Measurements from ENCODE around the gene CBFA2T3. TPM values are rescaled to one million over a fixed set of nuclear protein-coding genes. Genes with fewer than 3 reads are reported as not detected.

The CBFA2T3 gene
- total RNA-seq, 1 experiment from 2014 or later = 2.9 TPM

DNA sequence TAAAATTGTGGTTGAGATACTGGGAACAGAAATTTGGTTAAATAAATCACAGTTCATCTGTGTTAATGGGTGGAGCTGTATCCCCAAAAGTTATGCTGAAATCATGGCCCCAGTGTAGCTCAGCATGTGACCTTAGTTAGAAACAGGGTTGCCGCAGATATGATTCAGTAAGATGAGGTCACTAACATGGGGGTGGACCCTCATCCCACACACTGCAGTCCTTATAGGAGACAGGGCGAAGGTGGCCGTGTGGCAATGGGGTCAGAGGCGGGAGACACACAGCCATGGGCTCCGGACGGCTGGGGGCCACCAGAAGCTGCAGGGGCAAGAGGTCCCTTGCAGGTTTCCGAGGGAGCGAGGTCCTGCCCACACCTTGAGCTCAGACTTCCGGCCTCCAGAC lies 130.9 kb downstream of the CBFA2T3 start:
- Histone ChIP-seq H2BK12ac (ENCODE audit: insufficient read length, low read depth, low read length) (no peak overlapping the region), H4K8ac (replicated peaks; ENCODE audit: insufficient read length, low read depth, low read length) (no peak overlapping the region), H3K27ac (ENCODE audit: insufficient read length, low read depth, low read length) (no peak overlapping the region), H3K9ac (ENCODE audit: extremely low read depth, insufficient read length, low read length) (no peak overlapping the region), H2BK120ac (ENCODE audit: low read depth, low read length, poor library complexity, severe bottlenecking) (no peak overlapping the region), H3K23ac (ENCODE audit: insufficient read length, low read depth, low read length) (no peak overlapping the region), H3K56ac (ENCODE audit: insufficient read length, low read depth, low read length) (no peak overlapping the region), H3K14ac (ENCODE audit: insufficient read depth, low read length) (no peak overlapping the region), H3K23me2 (ENCODE audit: insufficient read length, low read depth, low read length, poor library complexity, severe bottlenecking) (no peaks in the 10 kb centered on the region), H3K4me1 (ENCODE audit: insufficient read depth, low read length) (no peaks in the 10 kb centered on the region), H2BK20ac (ENCODE audit: low read depth, low read length, poor library complexity, severe bottlenecking) (no peak overlapping the region), H4K20me1 (ENCODE audit: control insufficient read depth, insufficient read depth, insufficient read length) (no peaks in the 10 kb centered on the region), H3K9me3 (ENCODE audit: control insufficient read depth, low read depth, low read length) (no peaks in the 10 kb centered on the region), H4K5ac (ENCODE audit: insufficient read length, low read depth, low read length) (no peak overlapping the region), H3K4ac (ENCODE audit: low read depth, low read length) (no peak overlapping the region), H2BK5ac (ENCODE audit: insufficient read length, low read length) (no peak overlapping the region), H2AK5ac (ENCODE audit: insufficient read length, low read length) (no peak overlapping the region), H3K18ac (ENCODE audit: insufficient read length, low read depth, low read length) (no peak overlapping the region), H3K79me2 (ENCODE audit: insufficient read depth, low read length) (no peaks in the 10 kb centered on the region), H3T11ph (ENCODE audit: low read length) (no peak overlapping the region), H3K4me2 (ENCODE audit: insufficient read depth, insufficient read length, low read length) (no peak overlapping the region), H2BK15ac (ENCODE audit: low read depth, low read length) (no peak overlapping the region), H2AFZ (ENCODE audit: low read length) (no peak overlapping the region), H3K27me3 (ENCODE audit: insufficient read depth, low read length) (no peaks in the 10 kb centered on the region), H3K79me1 (ENCODE audit: insufficient read depth, low read depth, low read length, poor library complexity, severe bottlenecking) (no peaks in the 10 kb centered on the region), H4K91ac (ENCODE audit: insufficient read length, low read depth, low read length) (no peak overlapping the region)
- H3K27me3 Mint-ChIP-seq (ENCODE audit: low read depth) = no peaks in the 10 kb centered on the region
- H3K9me3 Mint-ChIP-seq = no peaks in the 10 kb centered on the region
- no peak overlapping the region for H3K27ac Mint-ChIP-seq
- no peak overlapping the region for H3K4me3 Mint-ChIP-seq
- no CpG with 5 or more reads among the region's 9 CpGs for WGBS (ENCODE audit: extremely low coverage, insufficient read length, low lambda C conversion rate)
- no peaks in the 10 kb centered on the region for H3K4me1 Mint-ChIP-seq
- H3K36me3 Mint-ChIP-seq (ENCODE audit: insufficient read depth in 1 of 3, low read depth in 3 of 3) = peaks cover 0 to 3% (median 0%) of the 10 kb centered on the region in 3 experiments; a peak in 2 of 7 replicates
- TF ChIP-seq, protein P1, sequence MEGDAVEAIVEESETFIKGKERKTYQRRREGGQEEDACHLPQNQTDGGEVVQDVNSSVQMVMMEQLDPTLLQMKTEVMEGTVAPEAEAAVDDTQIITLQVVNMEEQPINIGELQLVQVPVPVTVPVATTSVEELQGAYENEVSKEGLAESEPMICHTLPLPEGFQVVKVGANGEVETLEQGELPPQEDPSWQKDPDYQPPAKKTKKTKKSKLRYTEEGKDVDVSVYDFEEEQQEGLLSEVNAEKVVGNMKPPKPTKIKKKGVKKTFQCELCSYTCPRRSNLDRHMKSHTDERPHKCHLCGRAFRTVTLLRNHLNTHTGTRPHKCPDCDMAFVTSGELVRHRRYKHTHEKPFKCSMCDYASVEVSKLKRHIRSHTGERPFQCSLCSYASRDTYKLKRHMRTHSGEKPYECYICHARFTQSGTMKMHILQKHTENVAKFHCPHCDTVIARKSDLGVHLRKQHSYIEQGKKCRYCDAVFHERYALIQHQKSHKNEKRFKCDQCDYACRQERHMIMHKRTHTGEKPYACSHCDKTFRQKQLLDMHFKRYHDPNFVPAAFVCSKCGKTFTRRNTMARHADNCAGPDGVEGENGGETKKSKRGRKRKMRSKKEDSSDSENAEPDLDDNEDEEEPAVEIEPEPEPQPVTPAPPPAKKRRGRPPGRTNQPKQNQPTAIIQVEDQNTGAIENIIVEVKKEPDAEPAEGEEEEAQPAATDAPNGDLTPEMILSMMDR (conservative IDR thresholded peaks at IDR 0.05) = no peak
- DNase-seq = no peak

Measured in H9 (cell line).